Measurements from ENCODE around the gene HMG20B.
A peak's percentile ranks its signal among the peaks of the same experiment; 100 is the strongest.

The HMG20B gene

GRCh38 chr19:3622224-3622623 is 49.5 kb downstream of the HMG20B start:
- no peak for DNase-seq

DNA sequence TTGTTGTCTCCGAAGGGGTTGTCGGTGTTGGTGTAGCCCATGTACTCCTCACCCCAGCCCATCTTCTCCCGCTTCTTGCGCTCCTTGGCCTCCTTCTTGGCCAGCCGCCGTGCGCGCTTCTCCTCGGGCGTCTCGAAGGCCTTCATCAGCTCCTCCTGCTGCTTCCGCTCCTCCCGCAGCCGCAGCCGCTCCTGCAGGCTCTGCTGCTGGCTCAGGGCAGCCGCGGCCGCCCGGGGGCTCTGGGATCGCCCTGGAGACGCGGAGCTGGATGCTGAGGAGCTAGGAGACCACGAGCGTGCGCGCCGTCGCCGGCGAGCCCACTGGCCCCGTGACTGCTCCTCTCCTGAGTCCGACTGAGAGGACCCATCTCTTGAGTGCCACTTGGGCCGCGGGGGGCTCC is 51.0 kb downstream of the HMG20B start:
- DNase-seq, result no peak

- DNase-seq, result no peak
These were observed 53.3 kb downstream of the HMG20B start for GRCh38 chr19:3625996-3626472.

DNA sequence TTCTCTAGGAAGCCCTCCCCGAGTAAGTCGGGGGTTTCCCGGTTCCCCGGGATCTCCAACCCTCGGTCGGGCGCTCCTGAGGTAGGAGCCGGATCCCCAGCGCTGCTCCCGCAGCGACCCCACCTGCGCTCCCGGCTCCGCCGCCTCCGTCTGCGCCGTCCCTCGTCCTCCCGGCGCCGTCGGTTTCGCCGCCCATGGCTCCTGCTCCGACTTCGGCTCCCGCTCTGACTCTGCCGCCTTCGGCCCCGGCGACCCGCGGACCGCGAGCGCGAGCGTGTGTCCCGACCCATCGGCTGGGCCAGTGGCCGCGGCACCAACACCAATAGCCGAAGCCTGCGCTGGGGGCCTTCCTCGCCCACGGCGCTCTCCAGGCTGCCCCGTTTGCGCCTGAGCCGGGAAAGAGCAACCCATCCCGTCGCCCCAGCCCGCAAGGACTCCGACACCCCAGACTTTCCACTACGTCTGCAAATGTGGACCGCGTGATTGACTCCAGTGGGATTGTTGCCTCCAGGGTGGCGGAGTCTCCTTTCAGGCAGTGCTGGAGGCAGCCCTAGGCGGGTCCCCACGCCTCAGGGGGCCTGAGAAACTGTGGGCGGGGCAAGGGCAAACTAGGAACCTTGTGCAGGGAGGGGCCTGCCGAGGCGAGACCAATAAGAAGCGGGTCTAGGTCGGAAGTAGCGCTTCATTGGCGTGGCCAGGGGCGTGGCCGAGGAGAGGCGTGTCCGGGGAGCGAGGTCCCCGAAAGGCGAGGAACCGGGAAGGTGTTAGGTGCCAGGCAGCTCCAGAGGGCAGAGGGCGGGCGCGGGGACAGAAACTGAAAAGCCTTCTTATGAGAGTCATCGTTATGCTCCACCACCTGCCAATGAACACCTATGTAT is 54.0 kb downstream of the HMG20B start, which contains the start of gene CACTIN:
TSS of gene CACTIN (minus strand) at position 318 of the 878 bp plus-strand sequence. CDS start at position 290, 28 bp downstream.
- DNase-seq, result peak; percentile 99

DNA sequence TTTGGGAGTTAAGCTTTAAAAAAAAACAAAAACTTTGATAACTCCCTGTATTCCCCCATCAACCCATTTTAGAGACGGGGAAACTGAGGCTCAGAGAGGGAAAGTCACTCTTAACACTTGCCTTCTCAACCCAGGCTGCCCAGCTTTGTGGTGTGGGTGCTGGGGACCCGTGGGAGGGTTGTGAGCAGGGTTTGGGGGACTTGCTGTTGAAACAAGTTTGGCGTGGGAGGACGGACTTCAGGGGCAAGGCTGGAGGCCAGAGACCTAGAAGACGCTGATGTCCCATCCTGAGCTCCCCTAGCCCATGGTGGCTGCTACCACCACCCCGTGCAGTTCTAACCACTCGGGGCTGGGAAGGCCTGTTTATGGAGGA is 54.6 kb downstream of the HMG20B start:
- DNase-seq, result no peak
